H1 (cell line): ENCODE results near the gene LRRC32. TPM values are rescaled to one million over a fixed set of nuclear protein-coding genes. Genes with fewer than 3 reads are reported as not detected.

Source experiments
- EZH2 ChIP-seq: fragments of 200-600 bp; sonication (generic); IDR thresholded peaks from 2 replicates; pipeline ENCODE4 v1.7.1; 2012; ENCODE audit warnings: low read depth, mild to moderate bottlenecking, moderate library complexity, low read length, inconsistent platforms; ENCODE audit not compliant: severe bottlenecking
- SAP30 ChIP-seq: fragments of 300-600 bp; sonication (generic); IDR thresholded peaks from 2 replicates; pipeline ENCODE4 v1.7.1; 2012; ENCODE audit warnings: low read length, moderate library complexity, mild to moderate bottlenecking, inconsistent platforms; ENCODE audit not compliant: insufficient read depth, insufficient replicate concordance
- TAF1 ChIP-seq: IDR thresholded peaks from 2 replicates; pipeline ENCODE4 v1.6.1; 2011; ENCODE audit warnings: mild to moderate bottlenecking, low read depth, low read length
- polyA plus RNA-seq, 7 experiments: library from polyadenylated mRNA; depleted of rRNA in 3 of 7; stranded (reverse) in 5 of 7; unstranded in 2 of 7; fragments of >200 nt in 5 of 7; fragments of 200-250 nt in 2 of 7; gene quantifications; 1 replicate in 5 of 7; 2 replicates in 1 of 7; 4 replicates in 1 of 7; pipeline versions ENCODE4 v1.2.1 to v1.2.3, GENCODE V29; 2011 to 2013; ENCODE audit warnings: missing spikeins in 2 of 7, mixed read lengths in 2 of 7
- total RNA-seq: library from RNA; stranded (reverse); fragmentation: NEBNext Ultra II Directional; extraction: Animal tissue kit (Norgen Biotek cat#: 25700); gene quantifications from 2 replicates; pipeline ENCODE4 v1.2.1, GENCODE V29; 2021

LRRC32 gene
- total and polyA plus RNA-seq, 2 of the 8 experiments (the other 6 are each of a cell fraction or from before 2014, with no cell fraction given) = 0.99 to 1.9 TPM

DNA sequence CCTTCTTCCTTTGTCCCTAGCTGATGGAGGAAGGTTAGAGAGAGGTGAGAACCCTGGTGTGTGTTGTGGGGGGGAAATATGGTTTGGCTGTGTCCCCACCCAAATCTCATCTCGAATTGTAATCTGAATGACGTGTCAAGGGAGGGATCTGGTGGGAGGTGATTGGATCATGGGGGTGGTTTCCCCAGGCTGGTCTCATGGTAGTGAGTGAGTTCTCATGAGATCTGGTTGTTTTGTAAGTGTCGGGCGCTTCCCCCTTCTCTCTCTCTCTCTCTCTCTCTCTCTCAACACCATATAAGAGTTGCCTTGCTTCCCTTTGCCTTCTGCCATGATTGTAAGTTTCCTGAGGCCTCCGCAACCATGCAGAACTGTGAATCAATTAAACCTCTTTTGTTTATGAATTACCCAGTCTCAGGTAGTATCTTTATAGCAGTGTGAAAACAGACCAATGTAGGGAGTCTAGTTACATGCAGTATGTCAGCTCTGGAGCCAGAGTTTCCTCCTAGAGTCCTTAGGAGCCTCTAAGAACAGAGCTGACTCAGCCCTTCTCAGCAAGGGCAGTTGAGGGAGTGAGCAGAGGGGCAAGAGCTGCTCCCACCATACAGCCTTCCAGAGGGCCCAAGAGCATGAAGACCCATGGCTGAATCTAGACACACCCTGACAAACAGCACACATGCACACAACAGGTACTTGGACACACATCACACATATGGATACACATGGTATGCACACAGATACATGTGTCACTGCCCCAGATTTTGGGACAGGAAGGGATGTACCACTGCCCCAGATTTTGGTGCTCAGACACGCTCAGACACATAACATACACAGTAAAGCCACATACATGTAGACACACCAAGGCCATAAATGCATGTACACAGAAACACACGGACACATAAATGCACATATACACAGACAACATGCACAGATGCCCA, 12.9 kb upstream of the LRRC32 start (continued):
- TF ChIP-seq SAP30 (no peak), TAF1 (no peak), EZH2 (no peak)
